Endothelial cell of umbilical vein (primary cell): ENCODE measurements around the gene NEUROD4. TPM values are rescaled to one million over a fixed set of nuclear protein-coding genes. Genes with fewer than 3 reads are reported as not detected.

Experiments
- polyA plus RNA-seq, 4 experiments: library from polyadenylated mRNA; depleted of rRNA in 3 of 4; stranded (reverse) in 3 of 4; unstranded in 1 of 4; fragments of >200 nt; gene quantifications; 2 replicates each; pipeline versions ENCODE4 v1.2.1 to v1.2.3, GENCODE V29; 2011 to 2012; ENCODE audit warnings: missing spikeins in 1 of 4
- total RNA-seq: library from RNA; stranded (reverse); gene quantifications from 2 replicates; pipeline ENCODE4 v1.2.3, GENCODE V29; 2021

Gene NEUROD4
- total and polyA plus RNA-seq, 2 donors (not counting 3 experiments of a cell fraction or from before 2014, with no cell fraction given) = not detected

Other genes starting within 250 kb of the NEUROD4 start
- gene MUCL1, start 165.5 kb upstream of the NEUROD4 start, total RNA-seq = not detected in 2 replicates
- not detected in 2 replicates for gene MUCL1, start 165.5 kb upstream of the NEUROD4 start, polyA plus RNA-seq
- gene TESPA1, start 35.2 kb upstream of the NEUROD4 start, total RNA-seq = not detected in 2 replicates
- not detected in 2 replicates for gene TESPA1, start 35.2 kb upstream of the NEUROD4 start, polyA plus RNA-seq
- not detected in 2 replicates for gene OR9K2, start 106.4 kb downstream of the NEUROD4 start, total RNA-seq
- not detected in 2 replicates for gene OR9K2, start 106.4 kb downstream of the NEUROD4 start, polyA plus RNA-seq
- not detected in 2 replicates for gene OR10A7, start 201.1 kb downstream of the NEUROD4 start, total RNA-seq
- not detected in 2 replicates for gene OR10A7, start 201.1 kb downstream of the NEUROD4 start, polyA plus RNA-seq
- gene OR6C74, start 224.6 kb downstream of the NEUROD4 start, total RNA-seq = not detected in 2 replicates
- gene OR6C74, start 224.6 kb downstream of the NEUROD4 start, polyA plus RNA-seq = not detected in 2 replicates